Measurements from ENCODE around the gene NDUFS8.
A peak's percentile ranks its signal among the peaks of the same experiment; 100 is the strongest.

The NDUFS8 gene

DNA sequence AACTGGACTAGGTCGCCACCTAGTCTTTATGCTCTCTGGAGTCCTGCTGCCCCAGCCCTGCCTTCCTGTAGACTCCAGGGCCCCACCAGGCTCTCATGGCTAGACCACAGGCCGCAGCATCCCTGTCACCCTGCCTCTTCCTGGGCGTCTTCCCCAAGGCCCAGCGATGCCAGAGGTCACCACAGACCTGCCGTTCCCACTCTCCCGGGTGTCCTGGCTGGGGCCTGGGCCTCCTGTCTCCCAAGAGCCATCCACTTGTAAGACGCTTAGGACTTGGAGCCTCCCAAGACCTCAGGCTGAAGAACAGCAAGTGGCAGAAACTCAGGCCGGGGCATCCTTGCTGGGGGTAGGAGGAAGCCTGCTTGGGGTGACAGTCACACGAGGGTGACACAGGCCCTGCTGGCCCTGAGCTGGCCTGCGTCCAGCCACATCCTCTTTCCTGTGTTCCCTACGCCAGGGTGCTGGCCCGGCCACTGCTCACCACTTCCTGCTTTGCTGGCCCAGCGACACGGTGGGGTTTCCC is 6.3 kb downstream of the NDUFS8 start:
- no peak for DNase-seq (ENCODE audit: low spot score)

DNA sequence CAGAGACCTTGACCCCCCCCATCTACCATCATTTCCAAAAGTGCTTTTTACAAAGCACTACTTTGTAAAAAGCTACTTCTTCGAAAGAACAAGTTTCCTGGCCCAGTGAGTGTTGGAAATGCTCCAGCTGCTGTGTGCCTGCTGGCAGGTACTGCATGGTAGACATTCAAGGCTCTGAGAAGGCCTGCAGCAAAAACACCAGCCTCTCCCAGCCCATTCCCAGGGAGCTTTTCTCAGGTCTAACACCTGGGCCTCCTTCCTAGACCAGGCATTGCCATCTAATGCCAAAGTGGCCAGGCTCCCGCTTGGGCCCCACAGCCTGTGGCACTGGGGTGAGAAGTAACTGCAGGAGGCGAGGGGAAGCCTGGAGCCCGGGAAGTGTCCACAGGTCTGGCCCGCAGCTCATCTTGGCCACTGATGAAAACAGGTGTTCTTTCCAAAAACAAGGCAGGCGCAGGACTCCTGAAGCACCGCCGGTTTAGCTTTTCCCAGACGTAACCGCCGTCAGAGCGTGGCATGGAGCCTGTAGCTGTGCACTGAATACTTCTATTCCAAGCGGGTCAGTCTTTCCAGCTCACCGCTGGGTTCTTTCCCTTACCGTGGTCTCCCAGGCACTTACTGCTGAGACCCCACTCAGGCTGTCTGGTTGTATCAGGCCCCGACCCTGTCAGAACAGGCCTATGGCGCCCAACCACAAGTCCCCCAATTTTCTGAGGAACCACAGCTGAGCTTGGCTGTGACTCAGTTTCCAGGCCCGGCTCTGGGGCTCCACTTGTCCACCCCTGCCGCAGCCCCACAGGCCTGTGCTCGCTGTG is 7.1 kb downstream of the NDUFS8 start:
- DNase-seq (ENCODE audit: low spot score), result no peak

DNA sequence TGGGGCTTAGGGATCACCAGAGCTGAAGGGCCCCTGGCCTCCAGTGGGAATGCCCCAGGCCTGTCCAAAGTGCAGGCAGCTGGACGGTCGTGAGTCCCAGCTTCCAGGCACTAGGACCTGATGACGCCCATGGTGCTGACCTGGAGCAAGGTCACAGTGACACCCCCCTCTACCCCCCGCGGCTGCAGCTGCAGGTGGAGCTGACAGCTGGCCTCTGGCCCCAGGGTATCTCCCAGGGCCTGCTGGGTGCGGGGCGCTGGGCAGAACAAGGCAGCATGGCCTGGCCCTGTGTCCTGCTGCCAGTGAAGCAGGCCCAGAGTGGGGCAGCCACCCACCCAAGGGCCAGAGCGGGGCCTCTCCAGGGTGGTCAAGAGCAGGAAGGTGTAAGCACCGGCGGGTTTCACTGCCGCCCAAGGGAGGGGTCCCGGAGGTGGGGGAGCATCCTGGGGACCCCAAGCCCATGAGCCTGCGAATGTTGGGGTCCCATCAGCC is 7.8 kb downstream of the NDUFS8 start:
- DNase-seq (ENCODE audit: low spot score), result no peak

DNA sequence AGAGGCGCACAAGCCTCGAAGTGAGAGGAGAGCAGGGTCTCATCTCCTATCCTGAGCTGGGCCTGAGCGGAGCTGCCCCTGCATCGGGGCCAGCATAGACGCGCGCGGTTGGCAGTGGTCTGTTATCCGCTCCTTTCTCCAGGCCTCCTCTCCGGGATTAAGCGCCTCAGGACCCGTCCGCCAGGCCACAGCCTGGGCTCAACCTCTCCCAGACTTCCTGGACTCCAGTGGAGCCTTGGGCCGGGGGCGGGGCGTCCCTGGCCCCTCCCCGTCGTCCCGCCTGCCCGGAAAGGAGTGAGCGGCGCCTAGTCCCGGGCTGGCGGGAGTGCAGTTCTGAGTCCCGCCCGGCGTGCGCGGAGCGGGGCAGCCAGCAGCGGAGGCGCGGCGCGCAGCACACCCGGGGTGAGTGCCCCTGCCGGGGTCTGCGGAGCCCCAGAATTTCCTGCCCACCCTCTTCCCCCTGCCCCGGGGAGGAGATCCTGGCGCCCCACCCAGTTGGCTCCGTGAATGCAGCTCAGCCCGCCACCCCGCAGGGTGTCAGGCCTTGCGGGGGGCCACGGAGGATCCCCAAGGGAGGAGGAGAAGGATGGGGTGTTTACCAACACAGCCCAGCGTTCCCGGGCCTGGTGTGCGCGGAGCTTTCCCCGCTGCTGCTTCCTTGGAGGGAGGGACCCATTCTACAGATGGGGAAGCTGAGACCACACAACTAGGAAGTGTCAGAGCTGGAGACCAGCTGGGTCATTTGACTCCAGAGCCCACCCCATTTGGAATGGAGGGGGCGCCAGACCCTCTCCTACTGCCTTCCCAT is 8.4 kb downstream of the NDUFS8 start, which contains the start of gene TCIRG1:
TCIRG1 (plus strand) TSS at position 308 of the 808 bp plus-strand sequence. CDS start 2,247 bp downstream, outside the sequence.
- peak; percentile 96 for DNase-seq (ENCODE audit: low spot score)

DNA sequence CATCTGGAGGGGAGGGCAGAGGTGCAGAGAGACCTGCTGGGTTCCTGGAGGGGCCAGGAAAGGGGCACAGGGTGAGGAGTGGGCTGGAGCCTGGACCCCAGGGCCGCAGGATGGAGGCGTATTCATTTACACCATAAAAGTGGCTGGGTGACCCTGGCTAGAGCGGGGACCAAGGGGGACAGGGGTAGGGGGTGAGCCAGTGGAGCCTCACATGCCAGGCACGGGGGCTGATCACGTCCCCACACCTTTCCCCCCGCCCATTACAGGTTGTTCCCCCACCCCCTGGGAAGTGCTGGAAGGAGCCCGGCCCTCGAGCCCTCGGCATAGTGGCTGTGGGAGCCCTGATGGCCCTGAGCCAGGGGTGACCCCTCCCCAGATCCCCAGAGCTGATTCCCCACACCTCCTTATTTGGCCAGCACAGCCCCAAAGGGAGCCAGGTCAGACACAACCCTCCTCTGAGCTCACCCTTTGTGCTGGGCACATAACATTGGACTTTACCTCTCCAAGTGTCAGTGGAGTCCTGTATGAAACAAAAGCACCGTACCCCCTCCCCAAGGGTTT is 9.1 kb downstream of the NDUFS8 start:
- DNase-seq (ENCODE audit: low spot score), result no peak

DNA sequence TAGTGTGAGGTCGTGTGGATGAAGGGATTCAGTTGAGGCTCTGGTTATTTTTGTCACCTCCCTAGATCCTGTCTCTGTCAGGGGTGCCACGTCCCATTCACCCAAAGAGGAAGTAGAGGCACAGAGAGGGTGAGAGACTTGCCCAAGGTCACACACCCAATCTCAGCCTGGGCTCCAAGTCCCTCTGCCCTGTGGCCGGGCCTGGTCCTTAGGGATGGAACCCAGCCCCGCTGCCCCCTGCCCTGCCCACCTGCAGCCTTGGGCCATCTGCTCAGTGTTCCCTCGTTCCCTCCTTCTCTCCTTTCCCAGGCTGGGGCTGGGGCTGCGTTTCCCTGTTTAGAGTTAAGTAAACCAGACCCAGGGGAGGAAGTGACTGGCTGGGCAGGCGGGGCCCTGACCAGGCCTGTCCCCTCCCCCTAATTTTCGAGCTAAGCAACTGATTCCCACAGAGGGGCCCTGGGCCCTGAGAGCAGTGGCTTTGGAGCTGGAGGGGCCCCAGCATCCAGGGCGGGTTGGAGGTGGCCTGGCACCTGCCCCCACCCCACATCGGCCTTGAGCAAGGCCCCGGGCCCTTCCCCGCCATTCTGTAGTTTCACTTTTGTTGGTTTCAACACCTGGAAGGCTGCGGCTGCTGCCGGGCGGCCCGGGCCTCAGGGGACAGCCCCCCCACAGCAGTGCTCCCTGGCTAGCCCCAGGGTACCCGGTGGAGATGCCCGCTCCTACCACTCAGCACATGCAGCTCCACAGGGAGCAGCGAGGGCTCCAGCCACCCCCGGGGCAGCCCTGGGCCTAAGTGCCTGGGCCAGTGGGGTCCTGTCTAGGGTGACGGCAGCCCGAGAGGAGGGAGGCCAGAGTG is 9.8 kb downstream of the NDUFS8 start:
- peak; percentile 79 for DNase-seq (ENCODE audit: low spot score)

DNA sequence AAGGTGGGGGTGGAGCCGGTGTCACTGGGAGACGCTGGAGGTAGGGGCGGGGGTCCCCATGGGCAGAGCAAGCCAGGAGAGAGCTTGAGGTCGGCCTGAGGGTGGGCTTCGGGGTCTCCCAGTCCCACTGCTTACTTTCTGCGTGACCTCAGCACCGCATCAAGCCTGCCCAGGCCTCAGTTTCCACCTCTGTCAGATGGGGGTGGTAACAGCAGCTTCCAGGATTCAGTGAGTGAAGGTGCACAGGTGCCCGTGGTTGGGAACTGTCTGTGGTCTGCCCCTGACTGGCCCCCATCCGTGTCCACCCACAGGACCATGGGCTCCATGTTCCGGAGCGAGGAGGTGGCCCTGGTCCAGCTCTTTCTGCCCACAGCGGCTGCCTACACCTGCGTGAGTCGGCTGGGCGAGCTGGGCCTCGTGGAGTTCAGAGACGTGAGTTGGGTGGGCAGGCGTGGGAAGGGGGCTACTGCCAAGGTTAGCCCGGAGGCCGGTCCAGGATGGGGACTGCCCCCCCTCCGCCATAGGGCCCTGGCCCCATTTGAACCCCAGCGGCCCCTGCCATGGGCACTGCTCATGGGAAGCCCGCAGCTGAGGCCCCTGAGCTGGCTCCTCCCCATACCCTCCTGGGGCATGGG is 10.6 kb downstream of the NDUFS8 start:
- no peak for DNase-seq (ENCODE audit: low spot score)

DNA sequence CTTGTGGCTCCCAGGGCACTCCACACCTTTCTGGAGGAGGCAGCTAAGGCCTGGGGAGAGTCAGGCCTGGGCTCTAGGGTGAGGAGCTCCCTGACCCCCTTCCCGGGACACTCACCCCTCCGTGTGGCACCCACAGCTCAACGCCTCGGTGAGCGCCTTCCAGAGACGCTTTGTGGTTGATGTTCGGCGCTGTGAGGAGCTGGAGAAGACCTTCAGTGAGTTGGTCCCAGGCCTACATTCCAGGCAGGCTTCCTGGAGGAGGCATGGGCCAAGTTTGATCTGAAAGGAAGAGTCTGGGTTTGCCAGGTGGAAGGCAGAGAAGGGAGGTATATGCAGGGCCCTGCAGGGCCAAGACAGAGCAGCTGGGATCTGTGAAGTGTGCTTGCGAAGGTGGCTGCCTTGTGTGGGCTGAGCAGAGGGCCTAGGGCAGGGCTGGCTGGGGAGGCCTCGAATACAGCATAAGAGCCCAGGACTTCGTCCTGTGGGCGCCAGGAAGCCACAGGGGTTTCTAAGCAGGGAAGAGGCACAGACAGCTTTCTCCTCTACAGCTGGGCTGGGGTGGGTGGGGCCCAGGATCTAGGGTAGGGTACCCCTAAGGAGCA is 11.2 kb downstream of the NDUFS8 start:
- no peak for DNase-seq (ENCODE audit: low spot score)

DNA sequence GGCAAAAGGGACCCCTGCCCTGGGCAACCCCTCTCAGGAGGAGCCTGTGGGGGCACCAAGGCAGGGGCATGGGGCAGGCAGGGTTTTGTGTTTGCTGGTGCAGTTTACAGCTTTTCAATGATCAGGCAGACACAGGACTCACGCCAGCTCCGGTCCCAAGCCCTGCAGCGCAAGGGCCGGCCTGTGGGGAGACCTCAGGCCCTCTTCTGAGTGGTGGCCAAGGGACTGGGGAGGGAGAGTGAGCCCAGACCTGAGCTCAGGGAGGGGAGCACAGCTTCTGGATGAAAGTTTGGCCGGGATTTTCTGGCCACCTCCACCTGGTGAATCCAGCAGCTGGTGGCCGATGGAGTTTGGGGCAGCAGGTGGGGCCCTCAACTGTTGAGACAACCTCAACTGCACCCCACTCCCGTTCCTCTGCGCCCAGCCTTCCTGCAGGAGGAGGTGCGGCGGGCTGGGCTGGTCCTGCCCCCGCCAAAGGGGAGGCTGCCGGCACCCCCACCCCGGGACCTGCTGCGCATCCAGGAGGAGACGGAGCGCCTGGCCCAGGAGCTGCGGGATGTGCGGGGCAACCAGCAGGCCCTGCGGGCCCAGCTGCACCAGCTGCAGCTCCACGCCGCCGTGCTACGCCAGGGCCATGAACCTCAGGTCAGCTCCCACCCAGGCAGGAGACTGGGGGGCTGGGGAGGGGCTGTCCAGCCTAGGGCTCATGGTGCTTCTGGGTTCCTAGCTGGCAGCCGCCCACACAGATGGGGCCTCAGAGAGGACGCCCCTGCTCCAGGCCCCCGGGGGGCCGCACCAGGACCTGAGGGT is 11.9 kb downstream of the NDUFS8 start:
- no peak for DNase-seq (ENCODE audit: low spot score)

DNA sequence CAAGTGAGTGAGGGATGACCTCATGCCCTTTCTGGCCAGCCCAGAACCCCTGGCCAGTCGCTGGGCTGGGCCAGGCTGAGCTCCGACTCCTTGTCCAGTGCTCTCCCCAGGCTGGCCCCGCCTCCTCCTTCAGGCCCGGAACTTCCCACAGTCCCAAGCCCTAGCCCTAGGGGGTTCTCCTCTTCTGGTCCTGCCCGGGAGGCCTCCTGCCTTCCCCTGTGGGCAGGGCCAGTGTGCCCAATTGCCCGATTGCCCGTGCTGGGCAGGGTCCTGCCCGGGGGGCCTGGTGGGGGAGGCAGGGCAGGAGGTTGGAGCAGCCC is 12.5 kb downstream of the NDUFS8 start:
- no peak for DNase-seq (ENCODE audit: low spot score)

DNA sequence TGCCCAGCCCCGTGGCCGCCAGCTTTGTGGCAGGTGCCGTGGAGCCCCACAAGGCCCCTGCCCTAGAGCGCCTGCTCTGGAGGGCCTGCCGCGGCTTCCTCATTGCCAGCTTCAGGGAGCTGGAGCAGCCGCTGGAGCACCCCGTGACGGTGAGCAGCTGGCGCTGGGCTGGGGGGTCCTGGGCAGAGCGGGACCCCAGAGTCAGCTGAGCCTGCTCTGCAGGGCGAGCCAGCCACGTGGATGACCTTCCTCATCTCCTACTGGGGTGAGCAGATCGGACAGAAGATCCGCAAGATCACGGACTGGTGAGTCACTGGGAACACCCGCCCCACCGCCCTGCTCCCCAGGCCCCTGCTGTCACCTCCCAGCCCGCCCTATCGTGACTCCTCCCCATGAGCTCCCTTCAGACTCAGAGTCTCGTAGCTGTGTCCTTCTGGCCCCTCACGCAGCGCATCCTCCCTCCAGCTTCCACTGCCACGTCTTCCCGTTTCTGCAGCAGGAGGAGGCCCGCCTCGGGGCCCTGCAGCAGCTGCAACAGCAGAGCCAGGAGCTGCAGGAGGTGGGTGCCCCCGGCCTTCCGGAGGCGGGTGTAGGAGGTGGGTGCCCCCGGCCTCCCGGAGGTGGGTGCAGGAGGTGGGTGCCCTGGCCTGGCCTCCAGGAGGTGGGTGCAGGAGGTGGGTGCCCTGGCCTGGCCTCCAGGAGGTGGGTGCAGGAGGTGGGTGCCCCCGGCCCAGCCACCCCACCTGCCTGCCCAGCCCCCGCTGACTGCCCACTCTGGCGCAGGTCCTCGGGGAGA is 13.1 kb downstream of the NDUFS8 start:
- peak; percentile 60 for DNase-seq (ENCODE audit: low spot score)

DNA sequence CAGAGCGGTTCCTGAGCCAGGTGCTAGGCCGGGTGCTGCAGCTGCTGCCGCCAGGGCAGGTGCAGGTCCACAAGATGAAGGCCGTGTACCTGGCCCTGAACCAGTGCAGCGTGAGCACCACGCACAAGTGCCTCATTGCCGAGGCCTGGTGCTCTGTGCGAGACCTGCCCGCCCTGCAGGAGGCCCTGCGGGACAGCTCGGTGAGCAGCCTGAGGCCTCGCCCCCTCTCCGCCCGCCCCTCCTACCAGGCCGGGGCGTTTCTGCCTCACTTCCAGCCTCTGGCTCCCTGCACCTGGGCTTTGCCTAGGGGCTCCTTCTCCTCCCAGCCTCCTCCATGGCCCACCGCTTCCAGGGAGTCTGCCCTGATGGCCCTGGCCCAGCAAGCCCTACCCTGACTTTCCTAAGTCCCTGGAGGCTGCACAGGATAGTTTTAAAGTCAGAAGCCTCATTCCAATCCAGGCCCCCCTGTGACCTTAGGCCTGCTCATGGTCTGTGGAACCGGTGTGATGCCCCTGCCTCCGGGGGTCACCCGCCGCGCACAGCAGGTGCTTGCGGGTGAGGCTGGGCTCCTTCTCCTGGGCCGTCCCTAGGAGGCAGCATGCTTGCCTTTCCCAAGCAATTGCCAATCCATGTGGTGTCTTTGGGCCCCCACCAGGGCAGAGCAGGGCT is 13.8 kb downstream of the NDUFS8 start:
- DNase-seq (ENCODE audit: low spot score), result no peak

DNA sequence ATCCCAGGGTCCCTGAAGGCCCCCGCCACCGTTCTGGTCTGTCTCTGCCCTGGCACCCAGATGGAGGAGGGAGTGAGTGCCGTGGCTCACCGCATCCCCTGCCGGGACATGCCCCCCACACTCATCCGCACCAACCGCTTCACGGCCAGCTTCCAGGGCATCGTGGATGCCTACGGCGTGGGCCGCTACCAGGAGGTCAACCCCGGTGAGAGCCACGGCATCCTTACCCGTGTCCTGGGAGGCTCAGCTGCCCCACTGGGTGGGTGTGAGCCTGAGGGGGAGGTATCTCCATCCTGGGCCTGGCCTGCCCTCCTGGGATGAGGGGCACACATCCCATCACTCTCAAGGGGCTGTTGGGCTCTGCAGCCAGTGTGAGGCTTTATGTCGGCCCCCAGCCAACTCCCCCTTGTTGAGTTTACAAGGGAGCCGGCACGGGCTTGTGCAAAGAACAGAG is 14.4 kb downstream of the NDUFS8 start:
- no peak for DNase-seq (ENCODE audit: low spot score)

DNA sequence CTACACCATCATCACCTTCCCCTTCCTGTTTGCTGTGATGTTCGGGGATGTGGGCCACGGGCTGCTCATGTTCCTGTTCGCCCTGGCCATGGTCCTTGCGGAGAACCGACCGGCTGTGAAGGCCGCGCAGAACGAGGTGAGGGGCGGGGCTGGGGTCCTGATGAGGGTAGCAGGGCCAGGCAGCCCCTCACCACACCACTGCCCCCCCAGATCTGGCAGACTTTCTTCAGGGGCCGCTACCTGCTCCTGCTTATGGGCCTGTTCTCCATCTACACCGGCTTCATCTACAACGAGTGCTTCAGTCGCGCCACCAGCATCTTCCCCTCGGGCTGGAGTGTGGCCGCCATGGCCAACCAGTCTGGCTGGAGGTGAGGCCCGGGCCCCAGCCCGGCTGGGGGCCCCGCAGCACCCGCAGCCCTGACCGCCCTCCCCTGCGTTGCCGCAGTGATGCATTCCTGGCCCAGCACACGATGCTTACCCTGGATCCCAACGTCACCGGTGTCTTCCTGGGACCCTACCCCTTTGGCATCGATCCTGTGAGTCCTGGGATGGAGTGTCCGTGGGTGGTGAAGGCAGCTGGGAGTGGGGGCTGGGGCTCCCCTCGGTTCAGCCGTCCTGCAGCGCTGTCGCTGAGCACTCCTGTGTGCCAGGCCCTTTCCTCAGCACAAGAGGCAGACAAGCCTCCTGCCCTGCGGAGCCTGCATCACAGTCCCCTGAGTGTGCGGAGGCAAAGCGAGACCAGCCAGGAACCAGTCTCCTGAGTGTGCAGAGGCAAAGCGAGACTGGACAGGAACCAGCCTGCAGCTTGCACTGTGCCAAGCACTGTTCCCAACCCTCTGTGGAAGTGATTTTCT is 17.2 kb downstream of the NDUFS8 start:
- no peak for DNase-seq (ENCODE audit: low spot score)

DNA sequence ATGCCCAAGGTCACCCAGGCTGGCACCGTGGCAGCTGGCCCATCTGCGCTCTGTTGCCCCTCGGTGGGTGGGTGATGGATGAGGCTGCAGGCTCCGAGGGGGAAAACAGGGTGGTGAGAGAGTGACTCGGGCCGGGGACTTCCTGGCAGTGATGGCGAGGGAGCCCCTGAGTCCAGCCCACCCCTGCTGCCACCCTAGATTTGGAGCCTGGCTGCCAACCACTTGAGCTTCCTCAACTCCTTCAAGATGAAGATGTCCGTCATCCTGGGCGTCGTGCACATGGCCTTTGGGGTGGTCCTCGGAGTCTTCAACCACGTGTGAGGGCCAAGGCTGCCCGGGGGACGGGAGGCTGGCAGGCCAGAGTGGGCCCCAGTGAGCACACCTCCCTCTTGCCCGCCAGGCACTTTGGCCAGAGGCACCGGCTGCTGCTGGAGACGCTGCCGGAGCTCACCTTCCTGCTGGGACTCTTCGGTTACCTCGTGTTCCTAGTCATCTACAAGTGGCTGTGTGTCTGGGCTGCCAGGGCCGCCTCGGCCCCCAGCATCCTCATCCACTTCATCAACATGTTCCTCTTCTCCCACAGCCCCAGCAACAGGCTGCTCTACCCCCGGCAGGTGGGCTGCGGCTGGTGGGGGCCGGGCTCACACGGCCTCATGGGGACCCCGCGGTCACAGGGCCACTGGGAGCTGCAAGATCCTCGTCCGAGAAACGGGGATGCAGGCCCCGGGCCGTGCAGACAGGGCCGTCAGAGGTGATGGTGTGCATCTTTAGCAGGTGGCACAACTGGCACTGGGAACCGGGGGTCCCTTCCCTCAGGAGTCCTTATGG is 18.4 kb downstream of the NDUFS8 start:
- no peak for DNase-seq (ENCODE audit: low spot score)

Data from AG20443 (cell line).